Measurements from ENCODE around the gene OR2T8. TPM values are rescaled to one million over a fixed set of nuclear protein-coding genes. Genes with fewer than 3 reads are reported as not detected.
"Not testable (repeated sequence)": the region's sequence is repeated elsewhere in the genome, so short reads cannot be mapped to it uniquely, and the experiment has no call there.

OR2T8 gene
- total RNA-seq, 1 donor from 2014 or later: not detected

DNA sequence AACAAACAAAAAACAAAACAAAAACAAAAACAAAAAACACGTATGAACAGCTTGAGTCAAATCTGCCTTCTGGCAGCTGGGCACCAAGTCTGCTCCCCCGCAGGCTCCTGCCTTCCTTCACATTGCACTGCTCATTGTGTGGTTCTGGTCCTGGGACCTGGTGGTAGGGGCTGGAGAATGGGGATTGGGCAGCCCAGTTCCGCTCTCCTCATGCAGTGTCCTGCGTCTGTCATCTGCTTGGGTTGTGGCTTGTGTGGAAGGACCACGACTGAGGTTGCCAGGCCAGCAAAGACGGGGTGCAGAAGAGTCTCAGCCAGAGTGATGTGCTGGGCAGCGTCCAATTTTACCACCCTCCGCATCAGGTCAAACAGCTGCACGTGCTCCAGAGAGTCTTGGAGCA lies 15.7 kb downstream of the OR2T8 start:
- FAIRE-seq: no peak

GRCh38 chr1:247936415-247936814 lies 16.4 kb downstream of the OR2T8 start:
- H3K27ac ChIP-seq (ENCODE audit: low read depth, low read length): no peak overlapping the region
- Mint-ChIP-seq H3K27me3 (ENCODE audit: low read depth, unreplicated experiment) (no peaks in the 10 kb centered on the region), H3K36me3 (ENCODE audit: low read depth, unreplicated experiment) (no peaks in the 10 kb centered on the region), H3K27ac (ENCODE audit: unreplicated experiment) (no peak overlapping the region), H3K4me3 (ENCODE audit: unreplicated experiment) (no peak overlapping the region), H3K4me1 (ENCODE audit: low read depth, unreplicated experiment) (no peaks in the 10 kb centered on the region), H3K9me3 (ENCODE audit: unreplicated experiment) (peaks cover 7% of the 10 kb centered on the region)
- FAIRE-seq (no peak), DNase-seq (ENCODE audit: low read depth) (no peak)
- H2AFZ ChIP-seq (ENCODE audit: low read depth, low read length): no peak overlapping the region
- H3K27me3 ChIP-seq (ENCODE audit: insufficient read depth, low read length): no peaks in the 10 kb centered on the region
- no peak overlapping the region for H3K4me2 ChIP-seq (ENCODE audit: low read length)
- H3K36me3 ChIP-seq (ENCODE audit: insufficient read depth, low read length): no peaks in the 10 kb centered on the region
- H3K79me2 ChIP-seq (ENCODE audit: insufficient read depth, low read length): no peaks in the 10 kb centered on the region
- H3K9me3 ChIP-seq (ENCODE audit: insufficient read depth, low read depth, low read length): no peaks in the 10 kb centered on the region
- TF ChIP-seq EZH2 (IDR thresholded peaks at IDR 0.05; ENCODE audit: insufficient read depth, low read length): no peak
- TF ChIP-seq, protein P1, sequence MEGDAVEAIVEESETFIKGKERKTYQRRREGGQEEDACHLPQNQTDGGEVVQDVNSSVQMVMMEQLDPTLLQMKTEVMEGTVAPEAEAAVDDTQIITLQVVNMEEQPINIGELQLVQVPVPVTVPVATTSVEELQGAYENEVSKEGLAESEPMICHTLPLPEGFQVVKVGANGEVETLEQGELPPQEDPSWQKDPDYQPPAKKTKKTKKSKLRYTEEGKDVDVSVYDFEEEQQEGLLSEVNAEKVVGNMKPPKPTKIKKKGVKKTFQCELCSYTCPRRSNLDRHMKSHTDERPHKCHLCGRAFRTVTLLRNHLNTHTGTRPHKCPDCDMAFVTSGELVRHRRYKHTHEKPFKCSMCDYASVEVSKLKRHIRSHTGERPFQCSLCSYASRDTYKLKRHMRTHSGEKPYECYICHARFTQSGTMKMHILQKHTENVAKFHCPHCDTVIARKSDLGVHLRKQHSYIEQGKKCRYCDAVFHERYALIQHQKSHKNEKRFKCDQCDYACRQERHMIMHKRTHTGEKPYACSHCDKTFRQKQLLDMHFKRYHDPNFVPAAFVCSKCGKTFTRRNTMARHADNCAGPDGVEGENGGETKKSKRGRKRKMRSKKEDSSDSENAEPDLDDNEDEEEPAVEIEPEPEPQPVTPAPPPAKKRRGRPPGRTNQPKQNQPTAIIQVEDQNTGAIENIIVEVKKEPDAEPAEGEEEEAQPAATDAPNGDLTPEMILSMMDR (IDR thresholded peaks at IDR 0.05; ENCODE audit: insufficient read depth, low read depth, low read length): no peak
- H3K4me1 ChIP-seq (ENCODE audit: insufficient read depth, low read length): no peaks in the 10 kb centered on the region
- H3K4me3 ChIP-seq (ENCODE audit: insufficient read depth, low read depth, low read length): no peak overlapping the region
- H4K20me1 ChIP-seq (ENCODE audit: insufficient read depth, low read length): no peaks in the 10 kb centered on the region
- no peak overlapping the region for H3K9ac ChIP-seq (ENCODE audit: low read length)

More for the DNA sequence above, 15.7 kb downstream of the OR2T8 start:
- Mint-ChIP-seq H3K36me3 (ENCODE audit: low read depth, unreplicated experiment) (no peaks in the 10 kb centered on the region), H3K4me3 (ENCODE audit: unreplicated experiment) (no peak overlapping the region), H3K4me1 (ENCODE audit: low read depth, unreplicated experiment) (no peaks in the 10 kb centered on the region), H3K27ac (ENCODE audit: unreplicated experiment) (no peak overlapping the region), H3K9me3 (ENCODE audit: unreplicated experiment) (peaks cover 7% of the 10 kb centered on the region), H3K27me3 (ENCODE audit: low read depth, unreplicated experiment) (no peaks in the 10 kb centered on the region)
- Histone ChIP-seq H3K4me3 (ENCODE audit: insufficient read depth, low read depth, low read length) (no peak overlapping the region), H3K9me3 (ENCODE audit: insufficient read depth, low read depth, low read length) (no peaks in the 10 kb centered on the region), H3K36me3 (ENCODE audit: insufficient read depth, low read length) (no peaks in the 10 kb centered on the region), H3K27me3 (ENCODE audit: insufficient read depth, low read length) (no peaks in the 10 kb centered on the region), H3K4me1 (ENCODE audit: insufficient read depth, low read length) (no peaks in the 10 kb centered on the region), H3K27ac (ENCODE audit: low read depth, low read length) (no peak overlapping the region), H3K9ac (ENCODE audit: low read length) (no peak overlapping the region), H3K4me2 (ENCODE audit: low read length) (no peak overlapping the region), H3K79me2 (ENCODE audit: insufficient read depth, low read length) (no peaks in the 10 kb centered on the region), H2AFZ (ENCODE audit: low read depth, low read length) (no peak overlapping the region), H4K20me1 (ENCODE audit: insufficient read depth, low read length) (no peaks in the 10 kb centered on the region)
- no peak for DNase-seq (ENCODE audit: low read depth)
- no peak for TF ChIP-seq EZH2 (IDR thresholded peaks at IDR 0.05; ENCODE audit: insufficient read depth, low read length)
- TF ChIP-seq, protein P1 (IDR thresholded peaks at IDR 0.05; ENCODE audit: insufficient read depth, low read depth, low read length): no peak

GRCh38 chr1:247936965-247937734 lies 17.1 kb downstream of the OR2T8 start:
- not testable (repeated sequence) for FAIRE-seq; H3K9me3 ChIP-seq (ENCODE audit: insufficient read depth, low read depth, low read length); H3K4me1 ChIP-seq (ENCODE audit: insufficient read depth, low read length); H3K79me2 ChIP-seq (ENCODE audit: insufficient read depth, low read length); DNase-seq (ENCODE audit: low read depth); H3K9me3 Mint-ChIP-seq (ENCODE audit: unreplicated experiment); H3K27me3 Mint-ChIP-seq (ENCODE audit: low read depth, unreplicated experiment); H4K20me1 ChIP-seq (ENCODE audit: insufficient read depth, low read length); H3K27ac Mint-ChIP-seq (ENCODE audit: unreplicated experiment); H3K27ac ChIP-seq (ENCODE audit: low read depth, low read length); H3K36me3 Mint-ChIP-seq (ENCODE audit: low read depth, unreplicated experiment); H3K4me1 Mint-ChIP-seq (ENCODE audit: low read depth, unreplicated experiment); H3K36me3 ChIP-seq (ENCODE audit: insufficient read depth, low read length); H3K27me3 ChIP-seq (ENCODE audit: insufficient read depth, low read length)
- Histone ChIP-seq H2AFZ (ENCODE audit: low read depth, low read length) (peak overlapping the region; percentile 86), H3K4me3 (ENCODE audit: insufficient read depth, low read depth, low read length) (peak overlapping the region; percentile 17), H3K4me2 (ENCODE audit: low read length) (peak overlapping the region; percentile 76), H3K9ac (ENCODE audit: low read length) (peak overlapping the region; percentile 52)
- peak overlapping the region; percentile 79 for H3K4me3 Mint-ChIP-seq (ENCODE audit: unreplicated experiment)
- TF ChIP-seq, protein P1 (IDR thresholded peaks at IDR 0.05; ENCODE audit: insufficient read depth, low read depth, low read length): peak; percentile 25
